ENCODE data around the gene SCFD2. TPM values are rescaled to one million over a fixed set of nuclear protein-coding genes. Genes with fewer than 3 reads are reported as not detected.

Gene SCFD2
- total and polyA plus RNA-seq, 2 of the 8 experiments (the other 6 are each of a cell fraction or from before 2014, with no cell fraction given), result 6.2 to 10.2 TPM

- no peak overlapping the region for H2AFZ ChIP-seq (ENCODE audit: low read length)
- no peaks in the 10 kb centered on the region for H3K27me3 ChIP-seq (replicated peaks in 1 of 4; ENCODE audit: control insufficient read depth in 3 of 4, extremely low read depth in 1 of 4, insufficient read depth in 3 of 4, low read length in 3 of 4)
- peaks cover 10 to 18% of the 10 kb centered on the region in 2 experiments for H3K9me3 ChIP-seq (ENCODE audit: insufficient read depth in 2 of 2, low read depth in 1 of 2, low read length in 1 of 2)
- FAIRE-seq (no peak), DNase-seq (ENCODE audit: low read depth in 1 of 2, low spot score in 2 of 2) (no peak)
- H2AK5ac ChIP-seq (ENCODE audit: low read depth, low read length), result no peak overlapping the region
- H3K18ac ChIP-seq (ENCODE audit: extremely low read depth, low read length), result no peak overlapping the region
- H2BK15ac ChIP-seq (ENCODE audit: low read length), result no peak overlapping the region
- ChIA-PET POLR2A (ENCODE audit: partially characterized antibody) (no interaction called here), CTCF (ENCODE audit: partially characterized antibody) (interaction anchor here (1.3 kb wide), 1 partner anchor 42 kb away, joined by 3 read pairs; no protein-coding TSS in a partner anchor)
- H3K4me1 ChIP-seq (replicated peaks in 1 of 4; ENCODE audit: control insufficient read depth in 3 of 4, insufficient read depth in 4 of 4, low read length in 3 of 4), result no peaks in the 10 kb centered on the region
- H2BK12ac ChIP-seq (ENCODE audit: low read depth, low read length), result no peak overlapping the region
- H4K5ac ChIP-seq (ENCODE audit: insufficient read length, low read depth, low read length), result no peak overlapping the region
- no peak overlapping the region for H3K4me2 ChIP-seq (ENCODE audit: insufficient read depth in 1 of 2, low read depth in 2 of 2, low read length in 2 of 2)
- no peak overlapping the region for H4K8ac ChIP-seq (ENCODE audit: extremely low read depth, insufficient read depth, low read length)
- no peak overlapping the region for H3K4ac ChIP-seq (replicated peaks; ENCODE audit: insufficient read length, low read depth, low read length)
- peaks cover 0 to 5% (median 2%) of the 10 kb centered on the region in 4 experiments; a peak in 2 of 8 replicates for H3K36me3 ChIP-seq (ENCODE audit: control insufficient read depth in 2 of 4, insufficient read depth in 4 of 4, low read length in 3 of 4)
- H4K20me1 ChIP-seq (replicated peaks in 1 of 2; ENCODE audit: control insufficient read depth in 1 of 2, insufficient read depth in 2 of 2, low read length in 2 of 2), result no peaks in the 10 kb centered on the region
- H2BK5ac ChIP-seq (ENCODE audit: low read depth, low read length), result no peak overlapping the region
- H3K79me2 ChIP-seq (ENCODE audit: control insufficient read depth in 1 of 2, insufficient read depth in 2 of 2, low read length in 2 of 2), result no peaks in the 10 kb centered on the region
- H4K91ac ChIP-seq (replicated peaks; ENCODE audit: insufficient read length, low read length), result no peak overlapping the region
- H3K9ac ChIP-seq (replicated peaks in 1 of 4; ENCODE audit: extremely low read depth in 1 of 4, low read depth in 3 of 4, low read length in 3 of 4), result no peak overlapping the region
- H3K23me2 ChIP-seq (ENCODE audit: low read depth, low read length), result no peaks in the 10 kb centered on the region
- no peak overlapping the region for H3K14ac ChIP-seq (ENCODE audit: insufficient read length)
- H2BK120ac ChIP-seq (replicated peaks; ENCODE audit: low read depth, low read length), result no peak overlapping the region
- no peak overlapping the region for H3K4me3 ChIP-seq (ENCODE audit: extremely low read depth in 1 of 4, insufficient read depth in 2 of 4, low read depth in 3 of 4, low read length in 4 of 4)
- H3K23ac ChIP-seq (ENCODE audit: insufficient read length), result no peak overlapping the region
- H3K56ac ChIP-seq (replicated peaks; ENCODE audit: insufficient read length, low read depth, low read length), result no peak overlapping the region
- no peak overlapping the region for H2BK20ac ChIP-seq (ENCODE audit: low read length)
- TF ChIP-seq YY1 (IDR thresholded peaks at IDR 0.05; ENCODE audit: low read depth, low read length), result no peak
- TF ChIP-seq CHD1 (IDR thresholded peaks at IDR 0.05; ENCODE audit: low read depth, low read length), result no peak
- no peak for TF ChIP-seq BCL11A (IDR thresholded peaks at IDR 0.05; ENCODE audit: low read depth in 2 of 2, low read length in 2 of 2)
- no peak for TF ChIP-seq GTF2F1 (IDR thresholded peaks at IDR 0.05; ENCODE audit: borderline replicate concordance, low read depth, low read length)
- no peak for TF ChIP-seq EZH2 (IDR thresholded peaks at IDR 0.05; ENCODE audit: low read depth, low read length, severe bottlenecking)
- TF ChIP-seq SP1 (IDR thresholded peaks at IDR 0.05; ENCODE audit: low read depth, low read length), result no peak
- no peak for TF ChIP-seq RBBP5 (IDR thresholded peaks at IDR 0.05; ENCODE audit: borderline replicate concordance, low read depth, low read length)
- no peak for TF ChIP-seq SP2 (IDR thresholded peaks at IDR 0.05; ENCODE audit: low read length)
- no peak for TF ChIP-seq TBP (IDR thresholded peaks at IDR 0.05; ENCODE audit: low read depth, low read length)
- TF ChIP-seq CHD2 (IDR thresholded peaks at IDR 0.05; ENCODE audit: low read length), result no peak
- no peak for TF ChIP-seq ZNF274 (IDR thresholded peaks at IDR 0.05; ENCODE audit: borderline replicate concordance, extremely low read depth, low read length)
- H3K27ac ChIP-seq (ENCODE audit: low read depth, low read length), result no peak overlapping the region
- no peaks in the 10 kb centered on the region for H3K79me1 ChIP-seq (ENCODE audit: low read depth, low read length)
Measured at GRCh38 chr4:53355930-53356521, 9.8 kb downstream of the SCFD2 start.

Data from H1 (cell line).